Endothelial cell of hepatic sinusoid (primary cell): ENCODE data around the gene BCR.

Experiments used
- in situ Hi-C: cut with HindIII; loops from 2 replicates; pipeline ENCODE4 v1.10.0; 2017; ENCODE audit warnings: low sequenced_read_pairs

The BCR gene

DNA sequence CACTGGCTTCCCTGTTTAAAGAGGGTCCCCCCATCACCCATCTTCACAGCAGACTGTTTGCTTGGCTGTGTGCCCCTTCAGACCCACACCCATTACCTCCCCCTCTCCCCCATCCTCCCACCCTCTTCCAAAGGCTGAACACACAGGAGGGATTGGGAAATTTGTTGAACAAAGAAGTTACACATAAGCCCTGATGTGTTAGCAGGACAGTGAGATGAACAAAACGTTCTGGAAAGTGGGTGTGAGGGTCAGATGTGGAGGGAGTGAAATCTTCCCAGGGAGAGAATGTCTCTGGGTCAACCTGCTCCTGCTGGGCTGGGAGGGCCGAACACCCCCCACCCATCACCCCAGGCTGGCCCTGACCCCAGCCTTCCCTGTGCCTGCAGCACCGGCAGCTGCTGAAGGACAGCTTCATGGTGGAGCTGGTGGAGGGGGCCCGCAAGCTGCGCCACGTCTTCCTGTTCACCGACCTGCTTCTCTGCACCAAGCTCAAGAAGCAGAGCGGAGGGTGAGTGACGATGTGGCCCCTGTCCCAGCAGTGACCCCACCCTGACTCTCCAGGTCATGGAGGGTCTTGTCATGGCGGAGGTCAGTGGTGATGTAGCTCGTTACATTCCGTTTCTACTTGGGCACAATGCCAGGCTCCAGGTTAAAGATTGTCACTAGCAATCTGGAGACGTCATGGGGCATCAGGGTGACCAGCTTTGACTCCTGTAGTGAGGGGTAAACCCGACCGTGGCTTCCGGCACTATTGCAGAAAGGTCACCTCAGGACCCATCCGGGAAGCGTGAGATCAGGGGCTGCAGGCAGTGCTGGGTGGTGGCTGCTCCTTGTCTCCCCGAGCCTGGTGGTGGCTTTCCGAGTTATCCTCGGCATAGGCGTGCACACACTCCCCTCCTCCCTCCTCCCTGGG, 103.5 kb downstream of the BCR start:
- in situ Hi-C loops = no loop called here

DNA sequence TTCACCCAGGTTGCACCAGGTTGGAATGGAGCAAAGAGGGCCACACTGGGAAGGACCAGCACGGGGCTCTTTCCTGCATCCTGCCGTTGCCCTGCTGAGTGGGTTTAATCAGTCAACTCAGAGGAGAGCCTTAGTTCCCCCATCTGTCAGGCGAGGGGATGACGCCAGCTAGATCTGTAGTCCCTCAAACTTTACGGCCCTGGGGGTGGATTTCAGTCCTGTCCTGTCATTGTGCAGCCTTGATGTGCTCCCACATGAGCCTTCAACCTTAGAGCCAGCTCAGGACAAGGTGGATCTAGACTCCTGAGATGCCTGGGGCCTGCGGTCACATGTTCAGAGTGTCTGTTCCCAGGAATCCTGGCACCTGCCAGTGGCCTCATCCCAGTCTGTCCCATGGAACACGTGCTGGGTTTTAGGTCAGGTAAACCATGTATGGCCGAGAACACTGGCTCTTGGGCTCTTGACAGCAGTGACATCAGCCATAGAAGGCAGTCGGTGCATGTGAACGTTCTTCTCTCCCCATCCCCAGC, 104.3 kb downstream of the BCR start:
- in situ Hi-C loops = no loop called here

DNA sequence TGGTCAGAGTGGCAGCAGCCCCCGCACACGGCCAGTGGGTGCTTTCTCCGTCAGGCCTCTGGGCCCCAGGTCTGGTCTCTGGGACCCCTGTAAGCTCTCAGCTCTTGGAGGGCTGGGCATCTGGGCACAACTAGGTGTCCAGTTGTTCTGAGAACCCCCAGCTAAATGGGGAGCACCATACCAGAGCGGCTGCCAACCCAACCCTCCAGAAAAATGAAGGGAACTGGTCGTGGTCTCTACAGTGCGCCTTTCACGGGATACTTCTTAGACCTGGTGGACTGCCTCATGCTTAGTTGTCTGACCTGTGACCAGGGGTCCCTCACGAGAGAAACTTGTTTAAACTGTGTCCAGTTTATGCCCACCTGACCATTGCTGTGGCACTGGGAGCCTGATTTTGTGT, 104.9 kb downstream of the BCR start:
- in situ Hi-C loops = no loop called here

DNA sequence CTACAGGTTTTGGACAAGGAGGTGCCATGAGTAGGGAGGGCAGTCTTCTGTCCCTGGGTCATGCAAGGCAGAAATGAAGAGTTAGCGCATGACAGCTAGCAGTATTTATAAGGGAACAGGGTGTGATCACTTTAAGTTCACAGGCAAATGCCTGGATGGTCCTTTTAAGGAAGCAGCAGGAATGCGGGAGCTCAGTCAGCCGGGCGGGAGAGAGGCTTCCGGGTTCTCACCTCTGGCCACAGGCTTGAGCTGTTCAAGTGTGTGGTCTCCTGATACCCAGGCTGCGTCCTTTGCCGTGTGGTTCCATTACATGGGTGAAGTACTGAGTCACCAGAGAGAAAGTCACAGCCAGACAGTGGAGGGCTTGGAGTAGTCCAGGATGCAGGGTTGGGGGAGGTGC, 105.4 kb downstream of the BCR start:
- in situ Hi-C loops = no loop called here

DNA sequence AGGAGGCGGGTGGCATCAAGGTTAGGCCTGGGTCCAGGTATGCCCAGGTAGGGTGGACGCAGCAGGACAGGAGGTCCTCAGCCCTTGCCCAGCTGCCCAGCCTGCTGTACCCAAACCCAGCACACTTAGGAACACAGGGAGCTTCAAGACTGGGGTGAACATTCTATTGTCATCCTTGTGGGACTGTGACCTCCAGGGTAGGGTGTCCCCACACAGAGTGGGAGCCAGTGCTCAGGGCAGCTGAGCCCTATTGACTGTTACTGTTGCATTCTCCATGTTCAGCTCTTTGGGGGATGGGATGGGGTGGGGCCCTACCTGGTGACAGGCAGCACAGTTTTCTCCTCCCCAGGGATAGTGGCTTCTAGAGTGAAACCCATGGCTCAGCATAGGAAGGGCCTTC, 106.0 kb downstream of the BCR start:
- in situ Hi-C loops = no loop called here

DNA sequence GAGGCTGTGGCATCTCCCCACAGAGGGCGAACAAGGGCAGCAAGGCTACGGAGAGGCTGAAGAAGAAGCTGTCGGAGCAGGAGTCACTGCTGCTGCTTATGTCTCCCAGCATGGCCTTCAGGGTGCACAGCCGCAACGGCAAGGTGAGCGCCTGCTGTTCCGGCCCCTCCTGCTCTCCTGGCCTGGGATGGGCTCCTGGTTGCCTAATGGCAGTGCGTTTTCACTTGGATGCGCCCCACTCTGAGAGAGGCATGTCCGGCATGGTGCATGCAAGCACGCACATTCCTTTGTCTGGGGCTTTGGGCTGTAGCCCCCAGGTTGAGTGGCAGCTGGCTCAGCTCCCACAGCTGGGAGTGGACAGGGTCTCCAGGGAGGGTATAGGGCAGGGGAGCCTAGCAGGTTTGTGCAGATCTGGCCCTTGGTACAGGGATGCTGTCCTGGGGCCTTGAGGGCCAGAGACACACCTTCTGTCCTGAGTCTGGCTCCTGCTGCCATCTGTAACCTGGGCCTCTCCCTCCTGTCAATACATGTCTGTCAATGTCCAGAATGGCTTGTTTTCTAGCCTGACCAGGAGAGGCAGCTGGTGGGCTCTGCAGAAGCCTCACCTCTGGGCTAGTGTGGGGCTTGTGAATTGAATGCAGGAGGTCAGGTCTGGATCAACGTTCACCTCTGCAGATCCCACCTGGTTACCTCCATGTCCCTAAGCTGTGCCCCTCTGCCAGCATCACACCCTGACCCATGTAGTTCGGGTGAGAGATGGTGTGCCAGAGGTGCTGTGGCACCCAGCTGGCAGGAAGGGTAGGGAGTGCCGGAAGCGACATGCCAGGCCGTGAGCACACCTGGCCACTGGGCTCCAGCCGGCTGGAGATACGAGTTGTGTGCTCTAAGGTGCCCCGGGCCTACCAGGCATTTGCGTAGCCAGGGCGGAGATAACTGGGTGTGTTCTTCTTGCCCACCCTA, 107.1 kb downstream of the BCR start:
- in situ Hi-C loops = no loop called here

DNA sequence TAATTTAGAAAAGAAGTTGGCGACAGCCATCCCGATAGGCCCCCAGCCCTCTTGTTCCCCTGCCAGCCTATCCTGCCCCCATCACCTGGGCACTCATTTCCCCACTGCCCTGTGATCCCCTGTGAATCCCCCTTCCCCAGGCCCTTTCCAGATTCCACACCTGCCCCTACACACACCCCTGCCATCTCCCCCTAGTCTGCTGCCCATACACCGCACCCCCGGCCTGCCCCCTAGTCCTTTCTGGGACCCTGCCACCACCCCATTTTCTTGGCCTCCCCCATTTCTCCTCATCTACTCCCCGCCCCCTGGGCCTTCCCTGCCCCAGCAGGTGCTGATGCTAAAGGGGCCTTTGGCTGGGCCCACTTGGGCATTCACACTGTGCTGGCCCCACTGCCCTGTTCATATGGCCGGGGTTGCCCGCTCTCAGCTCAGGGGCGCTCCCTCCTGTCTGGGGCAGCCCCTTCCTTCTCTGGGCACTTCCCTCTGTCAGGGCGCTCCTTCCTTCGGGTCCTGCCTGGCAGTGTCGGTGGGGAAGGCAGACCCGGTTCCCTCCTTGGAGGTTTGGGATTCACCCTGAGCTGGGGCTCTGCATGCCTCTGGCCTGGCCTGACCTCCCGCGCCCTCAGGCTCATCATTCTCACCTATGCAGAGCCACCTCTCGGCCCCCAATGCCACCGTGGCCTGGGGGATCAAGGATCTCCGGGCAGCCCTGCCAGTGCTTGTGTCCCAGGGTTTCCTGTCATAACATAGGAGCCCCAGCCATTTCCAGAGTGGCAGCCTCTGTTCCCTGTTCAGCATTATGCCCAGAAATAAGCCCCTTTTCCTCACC, 108.2 kb downstream of the BCR start:
- in situ Hi-C loops = no loop called here

DNA sequence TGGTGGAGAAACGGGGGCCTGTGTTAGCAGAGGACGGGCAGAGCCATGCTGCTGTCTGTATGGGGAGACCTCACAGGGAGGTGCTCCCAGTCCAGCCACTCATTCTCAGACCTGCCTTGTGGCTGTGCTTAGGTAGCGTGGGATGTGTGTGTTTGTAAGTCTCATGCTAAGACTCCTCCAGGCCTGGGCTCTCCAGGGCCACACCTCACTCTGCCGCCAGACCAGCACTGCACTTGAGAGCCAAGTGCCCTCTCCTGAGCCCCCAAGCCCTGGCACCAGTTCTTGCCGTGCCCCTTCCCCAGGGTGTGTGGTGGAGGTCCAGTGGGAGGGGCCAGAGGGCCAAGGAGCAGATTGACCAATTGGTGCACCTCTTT, 108.8 kb downstream of the BCR start:
- in situ Hi-C loops = no loop called here

DNA sequence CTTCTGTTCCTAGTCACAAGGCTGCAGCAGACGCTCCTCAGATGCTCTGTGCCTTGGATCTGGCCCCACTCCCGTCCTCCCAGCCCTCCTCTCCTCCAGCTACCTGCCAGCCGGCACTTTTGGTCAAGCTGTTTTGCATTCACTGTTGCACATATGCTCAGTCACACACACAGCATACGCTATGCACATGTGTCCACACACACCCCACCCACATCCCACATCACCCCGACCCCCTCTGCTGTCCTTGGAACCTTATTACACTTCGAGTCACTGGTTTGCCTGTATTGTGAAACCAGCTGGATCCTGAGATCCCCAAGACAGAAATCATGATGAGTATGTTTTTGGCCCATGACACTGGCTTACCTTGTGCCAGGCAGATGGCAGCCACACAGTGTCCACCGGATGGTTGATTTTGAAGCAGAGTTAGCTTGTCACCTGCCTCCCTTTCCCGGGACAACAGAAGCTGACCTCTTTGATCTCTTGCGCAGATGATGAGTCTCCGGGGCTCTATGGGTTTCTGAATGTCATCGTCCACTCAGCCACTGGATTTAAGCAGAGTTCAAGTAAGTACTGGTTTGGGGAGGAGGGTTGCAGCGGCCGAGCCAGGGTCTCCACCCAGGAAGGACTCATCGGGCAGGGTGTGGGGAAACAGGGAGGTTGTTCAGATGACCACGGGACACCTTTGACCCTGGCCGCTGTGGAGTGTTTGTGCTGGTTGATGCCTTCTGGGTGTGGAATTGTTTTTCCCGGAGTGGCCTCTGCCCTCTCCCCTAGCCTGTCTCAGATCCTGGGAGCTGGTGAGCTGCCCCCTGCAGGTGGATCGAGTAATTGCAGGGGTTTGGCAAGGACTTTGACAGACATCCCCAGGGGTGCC, 109.8 kb downstream of the BCR start:
- in situ Hi-C loops = no loop called here

DNA sequence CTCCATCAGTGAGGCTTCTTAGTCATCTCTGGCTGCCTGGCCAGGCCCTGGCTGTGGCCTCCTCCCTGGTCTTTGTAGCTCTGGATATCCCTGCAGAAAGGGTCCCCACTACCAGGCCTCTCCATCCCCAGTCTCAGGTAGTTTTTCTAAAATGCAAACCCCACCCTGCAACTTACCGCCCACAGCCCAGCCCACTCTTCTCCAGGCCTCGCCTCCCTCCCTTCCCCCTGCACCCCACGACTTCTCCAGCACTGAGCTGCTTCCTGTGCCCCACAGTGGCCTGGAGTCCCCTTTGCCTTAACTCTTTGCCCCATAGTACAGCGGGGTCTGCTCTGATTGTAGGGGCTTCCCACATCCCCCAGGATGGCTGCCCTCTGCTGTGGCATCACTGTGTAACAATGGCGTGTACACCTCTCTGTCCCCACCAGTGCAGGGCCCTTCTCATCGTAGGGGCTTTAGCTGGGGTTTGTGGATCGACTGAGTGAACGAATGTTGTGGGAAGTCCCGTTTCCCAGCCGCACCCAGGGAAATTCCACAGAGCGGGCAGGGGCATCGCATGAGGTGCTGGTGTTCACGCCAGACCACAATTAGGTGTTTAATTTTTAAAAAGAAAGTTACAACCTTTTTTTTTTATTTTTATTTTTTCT, 111.6 kb downstream of the BCR start:
- in situ Hi-C loops = no loop called here

DNA sequence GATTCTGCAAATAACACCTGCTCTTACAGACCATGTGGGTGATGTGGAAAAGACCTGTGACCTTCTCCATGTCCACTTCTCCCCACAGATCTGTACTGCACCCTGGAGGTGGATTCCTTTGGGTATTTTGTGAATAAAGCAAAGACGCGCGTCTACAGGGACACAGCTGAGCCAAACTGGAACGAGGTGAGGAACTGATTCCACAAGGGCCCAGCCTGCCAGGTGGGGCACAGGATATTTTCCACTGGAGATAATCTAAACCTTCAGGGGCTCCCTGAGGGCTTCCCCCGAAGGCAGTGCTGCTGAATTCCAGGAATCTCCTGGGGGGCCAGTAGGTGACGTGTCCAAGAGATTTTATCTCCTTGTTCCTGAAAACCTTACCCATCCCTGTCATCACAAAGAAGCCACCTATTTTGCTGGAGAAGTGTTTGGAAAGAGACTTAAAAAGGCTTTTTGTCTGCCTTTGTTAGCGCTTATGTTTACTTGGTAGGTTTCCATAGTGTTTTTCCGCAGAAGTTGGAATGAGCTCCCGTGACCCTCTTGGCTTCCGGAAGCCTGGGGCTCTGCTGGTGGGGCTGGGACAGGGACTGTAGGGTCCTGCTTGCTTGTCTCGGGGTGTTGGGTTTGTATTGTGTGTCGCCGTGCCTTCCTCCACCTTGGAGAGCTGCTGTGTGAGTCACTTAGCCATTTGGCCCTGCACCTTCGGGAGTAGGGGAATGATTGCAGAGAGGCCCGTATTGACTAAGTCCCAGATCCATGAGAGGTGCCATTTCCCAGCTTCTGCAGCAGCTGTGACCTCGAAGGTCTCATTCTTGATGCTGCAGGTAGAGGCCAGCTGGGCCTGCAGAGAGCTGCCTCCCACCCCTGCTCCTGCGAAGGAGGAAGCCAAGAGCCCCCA, 112.4 kb downstream of the BCR start:
- in situ Hi-C loops = no loop called here

DNA sequence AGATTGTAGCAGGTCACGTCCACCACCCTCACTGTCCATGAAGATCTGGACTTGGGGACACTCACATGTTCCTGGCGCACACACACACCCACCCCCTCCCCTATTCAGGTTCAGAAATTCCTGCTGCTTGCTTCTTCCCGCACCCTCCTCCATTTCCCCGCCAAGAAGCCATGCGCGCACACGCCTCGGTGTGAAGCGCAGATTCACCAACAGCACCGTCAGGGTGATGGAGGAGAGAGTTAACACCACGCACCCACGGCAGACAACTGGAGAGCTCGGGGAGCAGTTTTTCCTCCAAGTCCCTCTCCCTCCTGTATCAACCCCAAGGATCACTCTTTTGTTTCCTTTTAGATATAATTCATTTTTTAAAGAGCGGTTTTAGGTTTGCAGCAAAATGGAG, 113.4 kb downstream of the BCR start:
- in situ Hi-C loops = no loop called here

DNA sequence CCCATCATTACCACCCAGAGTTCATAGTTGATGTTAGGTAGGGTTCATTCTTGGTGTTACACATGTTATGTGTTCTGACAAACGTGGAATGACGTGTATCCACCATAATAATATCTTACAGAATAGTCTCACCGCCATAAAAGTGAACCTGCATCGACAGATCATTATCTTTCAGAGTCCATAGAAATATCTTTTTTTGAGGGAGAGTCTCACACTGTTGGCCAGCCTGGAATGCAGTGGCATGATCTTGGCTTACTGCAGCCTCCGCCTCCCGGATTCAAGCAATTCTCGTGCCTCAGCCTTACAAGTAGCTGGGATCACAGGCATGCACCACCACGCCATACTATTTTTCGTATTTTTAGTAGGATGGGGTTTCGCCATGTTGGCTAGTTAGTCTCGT, 113.9 kb downstream of the BCR start:
- in situ Hi-C loops = no loop called here

DNA sequence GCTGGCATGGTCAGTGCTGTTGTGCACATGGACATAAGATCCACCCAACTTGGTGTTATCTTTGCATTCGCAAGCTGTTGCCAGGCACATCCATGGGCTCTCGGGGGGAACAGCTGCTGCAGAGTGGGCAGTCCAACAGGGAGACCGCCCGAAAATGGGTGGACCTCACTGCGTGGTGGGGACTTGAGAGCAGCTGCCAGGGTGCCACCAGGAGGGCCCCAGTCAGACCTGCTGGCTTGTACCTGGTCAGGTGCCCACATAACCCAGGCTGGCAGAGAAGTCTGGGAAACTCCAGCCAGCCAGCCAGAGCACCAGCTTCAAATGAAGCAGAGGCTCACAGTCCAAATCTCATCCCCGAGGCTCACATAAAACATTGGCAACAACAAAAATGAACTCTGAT, 120.2 kb downstream of the BCR start:
- in situ Hi-C loops = no loop called here

DNA sequence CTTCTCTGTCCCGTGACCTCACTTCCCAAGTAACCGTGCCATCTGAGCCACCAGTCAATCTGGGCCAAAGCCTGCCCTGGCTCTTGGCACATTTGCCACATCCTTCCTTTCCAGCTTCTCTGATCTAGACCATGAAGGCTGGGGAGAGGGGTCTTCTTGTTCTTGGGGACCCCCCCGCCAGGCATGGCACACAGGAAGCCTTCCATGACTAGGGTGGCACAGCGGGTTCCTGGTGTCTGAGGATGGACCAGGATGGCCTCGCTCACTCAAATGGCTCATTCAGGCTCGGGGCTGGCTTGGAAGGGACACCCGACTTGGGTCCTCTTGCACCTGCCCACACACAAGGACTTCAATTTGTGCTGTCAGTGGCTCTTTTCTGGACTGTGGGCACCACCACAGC, 121.3 kb downstream of the BCR start:
- in situ Hi-C loops = no loop called here

DNA sequence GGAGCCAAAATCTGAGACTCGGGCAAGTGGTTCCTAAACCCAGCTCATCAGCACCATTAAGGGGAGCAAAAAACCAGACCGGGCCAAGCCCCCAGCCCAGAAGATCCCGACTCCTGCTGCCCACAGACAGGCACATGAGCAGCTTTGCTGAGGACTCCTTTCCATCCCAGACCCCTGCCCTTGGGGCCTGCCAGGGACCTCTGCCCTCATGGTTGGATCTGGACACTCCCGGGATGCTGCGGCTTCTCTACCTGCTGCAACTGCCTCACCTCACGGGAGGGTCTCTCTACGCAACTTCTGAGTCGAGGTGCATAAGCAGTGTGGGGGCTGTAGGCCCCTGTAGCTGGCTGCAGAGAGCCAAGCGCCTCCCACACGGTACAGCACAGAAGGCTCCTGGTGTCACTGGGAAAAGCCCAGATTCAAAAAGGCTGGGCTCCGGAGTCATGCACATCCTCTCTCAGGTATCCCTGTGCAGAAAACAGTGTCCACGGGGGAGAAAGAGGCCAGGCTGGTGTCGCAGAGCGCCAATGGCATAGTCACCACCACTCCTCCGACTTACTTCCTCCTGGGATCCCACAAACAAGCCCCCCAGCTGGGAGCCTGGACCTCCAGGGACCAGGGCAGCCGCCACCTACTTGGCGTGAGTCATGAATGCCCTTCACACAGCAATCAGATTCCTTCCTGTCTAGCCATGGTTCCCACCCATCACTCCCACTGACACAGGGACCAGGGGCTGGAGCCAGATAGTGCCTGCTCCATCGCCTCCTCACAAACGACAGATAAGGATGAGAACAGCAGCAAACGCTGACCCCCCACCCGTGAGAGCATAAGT, 122.1 kb downstream of the BCR start:
- in situ Hi-C loops = no loop called here

DNA sequence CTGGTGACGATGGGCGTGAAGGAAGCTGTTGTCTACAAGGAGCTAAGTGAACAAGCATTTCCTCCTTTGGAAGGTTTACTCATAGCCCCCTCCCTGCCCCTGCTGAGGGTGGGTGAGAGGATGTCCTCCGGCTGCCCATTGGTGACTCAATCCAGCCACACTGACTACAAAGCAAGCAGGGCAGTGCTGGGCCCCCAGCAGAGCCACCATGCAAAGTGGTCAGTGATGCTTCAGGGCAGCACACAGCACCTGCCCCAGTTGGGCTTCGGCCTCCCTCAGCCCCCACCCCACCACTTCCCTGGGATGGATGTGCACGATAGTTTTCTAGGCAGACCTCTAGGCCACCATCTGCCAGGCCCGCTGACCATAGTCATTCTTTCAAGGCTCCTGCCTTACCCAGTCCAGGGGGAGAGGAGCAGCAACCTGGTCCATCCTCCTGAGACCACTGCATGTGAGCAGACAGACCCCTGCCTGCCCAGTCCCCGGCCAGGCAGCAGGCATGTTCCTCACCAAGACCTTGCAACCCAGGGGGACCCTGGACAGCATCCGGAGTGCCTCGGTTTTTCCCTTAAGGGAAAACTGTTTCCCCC, 125.1 kb downstream of the BCR start:
- in situ Hi-C loops = no loop called here
